GM18505 (cell line): Measurements from ENCODE around the gene APOBEC3B.
"Not testable (repeated sequence)": the region's sequence is repeated elsewhere in the genome, so short reads cannot be mapped to it uniquely, and the experiment has no call there.

Source experiments
- ATAC-seq: cut with Tn5 transposase; IDR thresholded peaks from one replicate; pipeline ENCODE4 v1.9.1; 2021; ENCODE audit not compliant: unreplicated experiment
- POLR2A ChIP-seq: IDR thresholded peaks from 4 replicates; pipeline ENCODE4 v1.6.1; 2011; ENCODE audit warnings: borderline replicate concordance; ENCODE audit not compliant: insufficient read depth, insufficient read length; ENCODE audit errors: extremely low read depth

APOBEC3B gene

GRCh38 chr22:38984784-38985757 lies 2.9 kb downstream of the APOBEC3B start:
- peak; percentile 65 for ATAC-seq
- TF ChIP-seq POLR2A: peak; percentile 32

GRCh38 chr22:38986629-38987028 lies 4.5 kb downstream of the APOBEC3B start:
- no peak for TF ChIP-seq POLR2A
- ATAC-seq: no peak

- no peak for ATAC-seq
- no peak for TF ChIP-seq POLR2A
These were observed 5.2 kb downstream of the APOBEC3B start for GRCh38 chr22:38987171-38987895.

GRCh38 chr22:38989466-38989865 lies 7.3 kb downstream of the APOBEC3B start:
- TF ChIP-seq POLR2A: no peak
- no peak for ATAC-seq

- not testable (repeated sequence) for ATAC-seq
These were observed 10.8 kb downstream of the APOBEC3B start for GRCh38 chr22:38992871-38993371.

GRCh38 chr22:38996105-38996504 lies 14.0 kb downstream of the APOBEC3B start:
- TF ChIP-seq POLR2A: no peak
- ATAC-seq: no peak

GRCh38 chr22:38997518-38997917 lies 15.4 kb downstream of the APOBEC3B start:
- TF ChIP-seq POLR2A: no peak
- ATAC-seq: no peak

GRCh38 chr22:39003165-39003638 lies 21.1 kb downstream of the APOBEC3B start:
- TF ChIP-seq POLR2A: no peak
- ATAC-seq: no peak

GRCh38 chr22:39007177-39007576 lies 25.0 kb downstream of the APOBEC3B start:
- no peak for ATAC-seq
- TF ChIP-seq POLR2A: no peak

- ATAC-seq: not testable (repeated sequence)
These were observed 26.2 kb downstream of the APOBEC3B start for GRCh38 chr22:39008271-39008850.

- no peak for ATAC-seq
These were observed 28.8 kb downstream of the APOBEC3B start for GRCh38 chr22:39010946-39011345.

GRCh38 chr22:39012533-39013511 lies 30.7 kb downstream of the APOBEC3B start:
- no peak for ATAC-seq
- no peak for TF ChIP-seq POLR2A

More at GRCh38 chr22:39010946-39011345, 28.8 kb downstream of the APOBEC3B start:
- TF ChIP-seq POLR2A: no peak

- ATAC-seq: not testable (repeated sequence)
These were observed 31.4 kb downstream of the APOBEC3B start for GRCh38 chr22:39013561-39013941.
